ENCODE measurements around the gene CLEC1A.

CLEC1A gene

GRCh38 chr12:10042167-10042566 lies 56.6 kb downstream of the CLEC1A start:
- H3K18ac ChIP-seq (ENCODE audit: low read length): no peak overlapping the region
- no peak overlapping the region for H2AFZ ChIP-seq (ENCODE audit: low read length)
- no peak overlapping the region for H3K4ac ChIP-seq (ENCODE audit: low read length)

GRCh38 chr12:10033783-10034545 lies 64.8 kb downstream of the CLEC1A start:
- Histone ChIP-seq H3K4me3 (ENCODE audit: low read length in 2 of 2) (no peak overlapping the region), H2AK5ac (ENCODE audit: low read depth, low read length) (no peak overlapping the region), H2BK12ac (ENCODE audit: low read length) (no peak overlapping the region), H3K9ac (ENCODE audit: low read depth, low read length, poor library complexity) (no peak overlapping the region), H3K27me3 (ENCODE audit: control insufficient read depth in 3 of 3, insufficient read depth in 3 of 3, low read depth in 1 of 3, low read length in 3 of 3) (no peaks in the 10 kb centered on the region), H2BK5ac (ENCODE audit: low read length) (no peak overlapping the region), H3K18ac (ENCODE audit: low read length) (no peak overlapping the region), H3K4me2 (ENCODE audit: insufficient read depth, low read length, poor library complexity, severe bottlenecking) (no peak overlapping the region), H3K4ac (ENCODE audit: low read length) (no peak overlapping the region), H3K27ac (replicated peaks; ENCODE audit: low read length) (no peak overlapping the region), H3K23ac (ENCODE audit: low read depth, low read length, poor library complexity) (no peak overlapping the region), H2AFZ (ENCODE audit: low read length) (no peak overlapping the region), H2BK15ac (ENCODE audit: low read length) (no peak overlapping the region), H3K9me3 (replicated peaks in 1 of 2; ENCODE audit: control insufficient read depth in 2 of 2, insufficient read depth in 1 of 2, low read depth in 1 of 2, low read length in 2 of 2) (no peaks in the 10 kb centered on the region), H2BK120ac (ENCODE audit: low read depth, low read length) (no peak overlapping the region), H3K79me1 (ENCODE audit: low read depth, low read length) (no peaks in the 10 kb centered on the region), H3K14ac (ENCODE audit: low read length) (no peak overlapping the region), H3K4me1 (ENCODE audit: control insufficient read depth in 2 of 2, insufficient read depth in 1 of 2, low read depth in 1 of 2, low read length in 2 of 2) (no peaks in the 10 kb centered on the region), H3K36me3 (replicated peaks in 1 of 2; ENCODE audit: control insufficient read depth in 2 of 2, insufficient read depth in 2 of 2, low read length in 2 of 2) (no peaks in the 10 kb centered on the region), H4K8ac (ENCODE audit: low read depth, low read length) (no peak overlapping the region), H4K91ac (ENCODE audit: low read depth, low read length, poor library complexity) (no peak overlapping the region)
- no CpG with 5 or more reads among the region's 1 CpG for WGBS, 2 donors (ENCODE audit: extremely low coverage in 2 of 2, insufficient read length in 2 of 2, insufficient replicate concordance in 1 of 2)
- no peak for DNase-seq (ENCODE audit: low spot score)

More at GRCh38 chr12:10042167-10042566, 56.6 kb downstream of the CLEC1A start:
- Histone ChIP-seq H3K79me1 (ENCODE audit: low read depth, low read length) (no peaks in the 10 kb centered on the region), H3K4me3 (ENCODE audit: low read length in 2 of 2) (no peak overlapping the region), H3K4me2 (ENCODE audit: insufficient read depth, low read length, poor library complexity, severe bottlenecking) (no peak overlapping the region), H2AK5ac (ENCODE audit: low read depth, low read length) (no peak overlapping the region), H2BK12ac (ENCODE audit: low read length) (no peak overlapping the region), H3K9me3 (replicated peaks in 1 of 2; ENCODE audit: control insufficient read depth in 2 of 2, insufficient read depth in 1 of 2, low read depth in 1 of 2, low read length in 2 of 2) (no peaks in the 10 kb centered on the region), H3K27ac (replicated peaks; ENCODE audit: low read length) (no peak overlapping the region), H4K91ac (ENCODE audit: low read depth, low read length, poor library complexity) (no peak overlapping the region), H3K9ac (ENCODE audit: low read depth, low read length, poor library complexity) (no peak overlapping the region), H3K23ac (ENCODE audit: low read depth, low read length, poor library complexity) (no peak overlapping the region), H4K8ac (ENCODE audit: low read depth, low read length) (no peak overlapping the region), H3K4me1 (ENCODE audit: control insufficient read depth in 2 of 2, insufficient read depth in 1 of 2, low read depth in 1 of 2, low read length in 2 of 2) (no peaks in the 10 kb centered on the region), H3K27me3 (ENCODE audit: control insufficient read depth in 3 of 3, insufficient read depth in 3 of 3, low read depth in 1 of 3, low read length in 3 of 3) (no peaks in the 10 kb centered on the region), H2BK5ac (ENCODE audit: low read length) (no peak overlapping the region), H2BK15ac (ENCODE audit: low read length) (no peak overlapping the region), H3K36me3 (replicated peaks in 1 of 2; ENCODE audit: control insufficient read depth in 2 of 2, insufficient read depth in 2 of 2, low read length in 2 of 2) (no peaks in the 10 kb centered on the region), H3K14ac (ENCODE audit: low read length) (no peak overlapping the region), H2BK120ac (ENCODE audit: low read depth, low read length) (no peak overlapping the region)
- DNase-seq (ENCODE audit: low spot score): no peak

- Histone ChIP-seq H3K36me3 (replicated peaks in 1 of 2; ENCODE audit: control insufficient read depth in 2 of 2, insufficient read depth in 2 of 2, low read length in 2 of 2) (no peaks in the 10 kb centered on the region), H3K27me3 (ENCODE audit: control insufficient read depth in 3 of 3, insufficient read depth in 3 of 3, low read depth in 1 of 3, low read length in 3 of 3) (no peaks in the 10 kb centered on the region), H2BK12ac (ENCODE audit: low read length) (no peak overlapping the region), H3K27ac (replicated peaks; ENCODE audit: low read length) (no peak overlapping the region), H3K4ac (ENCODE audit: low read length) (no peak overlapping the region), H4K91ac (ENCODE audit: low read depth, low read length, poor library complexity) (no peak overlapping the region), H2AK5ac (ENCODE audit: low read depth, low read length) (no peak overlapping the region), H3K4me3 (ENCODE audit: low read length in 2 of 2) (no peak overlapping the region), H2BK120ac (ENCODE audit: low read depth, low read length) (no peak overlapping the region), H3K9ac (ENCODE audit: low read depth, low read length, poor library complexity) (no peak overlapping the region), H3K18ac (ENCODE audit: low read length) (no peak overlapping the region), H2AFZ (ENCODE audit: low read length) (no peak overlapping the region), H3K4me2 (ENCODE audit: insufficient read depth, low read length, poor library complexity, severe bottlenecking) (no peak overlapping the region), H2BK5ac (ENCODE audit: low read length) (no peak overlapping the region), H3K9me3 (replicated peaks in 1 of 2; ENCODE audit: control insufficient read depth in 2 of 2, insufficient read depth in 1 of 2, low read depth in 1 of 2, low read length in 2 of 2) (no peaks in the 10 kb centered on the region), H3K14ac (ENCODE audit: low read length) (no peak overlapping the region), H3K79me1 (ENCODE audit: low read depth, low read length) (no peaks in the 10 kb centered on the region), H4K8ac (ENCODE audit: low read depth, low read length) (no peak overlapping the region), H2BK15ac (ENCODE audit: low read length) (no peak overlapping the region), H3K4me1 (ENCODE audit: control insufficient read depth in 2 of 2, insufficient read depth in 1 of 2, low read depth in 1 of 2, low read length in 2 of 2) (peaks cover 0 to 2% of the 10 kb centered on the region in 2 donors), H3K23ac (ENCODE audit: low read depth, low read length, poor library complexity) (no peak overlapping the region)
- no peak for DNase-seq (ENCODE audit: low spot score)
- no CpG with 5 or more reads among the region's 5 CpGs for WGBS, 2 donors (ENCODE audit: extremely low coverage in 2 of 2, insufficient read length in 2 of 2, insufficient replicate concordance in 1 of 2)
These were observed 67.0 kb downstream of the CLEC1A start for GRCh38 chr12:10031771-10032175.

- no peak overlapping the region for H3K4me3 ChIP-seq (ENCODE audit: low read length in 2 of 2)
- no peak overlapping the region for H2BK15ac ChIP-seq (ENCODE audit: low read length)
- no peaks in the 10 kb centered on the region for H3K79me1 ChIP-seq (ENCODE audit: low read depth, low read length)
- H2AK5ac ChIP-seq (ENCODE audit: low read depth, low read length): no peak overlapping the region
- no peak overlapping the region for H3K18ac ChIP-seq (ENCODE audit: low read length)
- H2BK12ac ChIP-seq (ENCODE audit: low read length): no peak overlapping the region
- no peak overlapping the region for H2AFZ ChIP-seq (ENCODE audit: low read length)
- H2BK5ac ChIP-seq (ENCODE audit: low read length): no peak overlapping the region
- WGBS, 2 donors (ENCODE audit: extremely low coverage in 2 of 2, insufficient read length in 2 of 2, insufficient replicate concordance in 1 of 2): no CpG with 5 or more reads among the region's 4 CpGs
- H3K23ac ChIP-seq (ENCODE audit: low read depth, low read length, poor library complexity): no peak overlapping the region
- no peak overlapping the region for H4K91ac ChIP-seq (ENCODE audit: low read depth, low read length, poor library complexity)
- H2BK120ac ChIP-seq (ENCODE audit: low read depth, low read length): no peak overlapping the region
- H3K27me3 ChIP-seq (ENCODE audit: control insufficient read depth in 3 of 3, insufficient read depth in 3 of 3, low read depth in 1 of 3, low read length in 3 of 3): no peaks in the 10 kb centered on the region
- no peak overlapping the region for H3K14ac ChIP-seq (ENCODE audit: low read length)
- no peak overlapping the region for H3K4me2 ChIP-seq (ENCODE audit: insufficient read depth, low read length, poor library complexity, severe bottlenecking)
- no peak overlapping the region for H4K8ac ChIP-seq (ENCODE audit: low read depth, low read length)
- H3K27ac ChIP-seq (replicated peaks; ENCODE audit: low read length): no peak overlapping the region
- peaks cover 0 to 2% of the 10 kb centered on the region in 2 donors for H3K4me1 ChIP-seq (ENCODE audit: control insufficient read depth in 2 of 2, insufficient read depth in 1 of 2, low read depth in 1 of 2, low read length in 2 of 2)
- H3K9me3 ChIP-seq (replicated peaks in 1 of 2; ENCODE audit: control insufficient read depth in 2 of 2, insufficient read depth in 1 of 2, low read depth in 1 of 2, low read length in 2 of 2): no peaks in the 10 kb centered on the region
- no peak for DNase-seq (ENCODE audit: low spot score)
- H3K36me3 ChIP-seq (replicated peaks in 1 of 2; ENCODE audit: control insufficient read depth in 2 of 2, insufficient read depth in 2 of 2, low read length in 2 of 2): no peaks in the 10 kb centered on the region
- H3K9ac ChIP-seq (ENCODE audit: low read depth, low read length, poor library complexity): no peak overlapping the region
- no peak overlapping the region for H3K4ac ChIP-seq (ENCODE audit: low read length)
These were observed 67.5 kb downstream of the CLEC1A start for GRCh38 chr12:10031321-10031720.
